Aorta (tissue), 5 donors: ENCODE measurements around the gene GALE. TPM values are rescaled to one million over a fixed set of nuclear protein-coding genes. Genes with fewer than 3 reads are reported as not detected.
"Not testable (repeated sequence)": the region's sequence is repeated elsewhere in the genome, so short reads cannot be mapped to it uniquely, and the experiment has no call there.

ENCODE experiments used
- ATAC-seq: fragments of 200-7000 bp; cut with Tn5 transposase; one replicate; pipeline ENCODE4 v1.9.1; 2022; ENCODE audit warnings: moderate library complexity; ENCODE audit not compliant: low FRiP score
- DNase-seq, 2 donors: peaks; one replicate each; pipeline ENCODE4 v3.0.0-alpha.2; 2020
- H3K27ac ChIP-seq, 2 donors: one replicate each; pipeline ENCODE4 v1.5.1; 2013; ENCODE audit warnings: low read length in 2 of 2, mild to moderate bottlenecking in 2 of 2, moderate library complexity in 2 of 2, control low read depth in 1 of 2, inconsistent platforms in 1 of 2, low read depth in 1 of 2
- H3K27me3 ChIP-seq, 2 donors: one replicate each; pipeline ENCODE4 v1.6.1; 2013; ENCODE audit warnings: control low read depth in 1 of 2, low read length in 1 of 2, mild to moderate bottlenecking in 1 of 2, moderate library complexity in 1 of 2; ENCODE audit not compliant: insufficient read depth in 2 of 2, control insufficient read depth in 1 of 2
- H3K36me3 ChIP-seq, 2 donors: one replicate each; pipeline ENCODE4 v1.6.1; 2013; ENCODE audit warnings: control low read depth in 1 of 2, low read length in 1 of 2, mild to moderate bottlenecking in 1 of 2; ENCODE audit not compliant: insufficient read depth in 2 of 2, control insufficient read depth in 1 of 2
- H3K4me1 ChIP-seq, 2 donors: one replicate each; pipeline ENCODE4 v1.6.1; 2013; ENCODE audit warnings: low read length in 2 of 2, control low read depth in 1 of 2, mild to moderate bottlenecking in 1 of 2, moderate library complexity in 1 of 2; ENCODE audit not compliant: insufficient read depth in 2 of 2, control insufficient read depth in 1 of 2
- H3K4me3 ChIP-seq, 2 donors: one replicate each; pipeline ENCODE4 v1.5.1; 2013; ENCODE audit warnings: low read length in 2 of 2, control low read depth in 1 of 2, mild to moderate bottlenecking in 1 of 2
- H3K9me3 ChIP-seq: one replicate; pipeline ENCODE4 v1.6.1; 2013; ENCODE audit warnings: mild to moderate bottlenecking, low read length; ENCODE audit not compliant: control insufficient read depth
- WGBS, 2 donors: extraction: QIAGEN DNeasy Blood & Tissue Kit; methylation state at CpG; one replicate each; pipeline ENCODE4 v1.1.7; 2013; 5-methylcytosine and 5-hydroxymethylcytosine counted together
- intact Hi-C, 2 donors: fragments of 100-400 bp; cut with DNase I; formaldehyde crosslinking; loops; one replicate each; pipeline versions ENCODE4 v1.14.2 to v1.15.0; 2022
- long read RNA-seq, 2 donors: library from polyadenylated mRNA; unstranded; transcript quantifications; one replicate each; pipeline ENCODE4 v2.0.0, GENCODE V29; 2020 to 2021
- polyA plus RNA-seq, 2 donors: library from polyadenylated mRNA; stranded (reverse); fragments of 200-250 nt; gene quantifications; one replicate each; pipeline ENCODE4 v1.2.3, GENCODE V29; 2013
- total RNA-seq, 2 donors: library from RNA; stranded (reverse); fragmentation: NEBNext Ultra II Directional; extraction: Animal tissue kit (Norgen Biotek cat#: 25700); gene quantifications; one replicate each; pipeline ENCODE4 v1.2.1, GENCODE V29; 2021
- donor health status: healthy with polysubstance abuse.
- donor health status: Bipolar disorder and iron deficiency.
- donor health status: DM: no; HTN: no; CAD: no.
- donor health status: DM: no; HTN: no; CAD: no.
- donor health status: DM: yes; HTN: yes; CAD: no.

The GALE gene
- total RNA-seq (10 to 100 TPM; 13.6 to 18.5 TPM), polyA plus RNA-seq (10 to 100 TPM in 1 of 2 donors, 1 to 10 TPM in 1; 9.9 to 23.2 TPM)
- long read RNA-seq, donor 1, transcript GALE-216 (12 exons, 1,566 nt) = major isoform, 70 of 128 reads
- long read RNA-seq, donor 1, transcript GALE-201 (12 exons, 1,488 nt) = minor isoform, 5 of 128 reads
- long read RNA-seq, donor 1, partial matches to known transcripts = 4 of 128 reads
- long read RNA-seq, donor 1, other reads (novel, unspliced or antisense) = 44 of 128 reads
- long read RNA-seq, donor 2, transcript GALE-216 (12 exons, 1,566 nt) = major isoform, 6 of 16 reads
- long read RNA-seq, donor 2, partial matches to known transcripts = 1 of 16 reads
- long read RNA-seq, donor 2, other reads (novel, unspliced or antisense) = 9 of 16 reads

- intact Hi-C loops = loop anchor here in 1 of 2 donors (5.0 kb wide), 1 partner anchor 67 kb away; the partner anchor contains the start of gene FUCA1
Observed at GRCh38 chr1:23800400-23801337, at the start of gene GALE. Gene GALE (minus strand): TSS chr1:23800754. CDS start chr1:23799007, 1,747 bp downstream.

GRCh38 chr1:23848673-23849616 is 48.4 kb upstream of the GALE start:
- intact Hi-C loops = no loop called here
- Histone ChIP-seq H3K27ac (peak overlapping the region in 1 of 2 donors; percentile 63), H3K27me3 (no peaks in the 10 kb centered on the region), H3K9me3 (no peaks in the 10 kb centered on the region), H3K4me3 (no peak overlapping the region), H3K4me1 (no peaks in the 10 kb centered on the region), H3K36me3 (peaks cover 2 to 5% of the 10 kb centered on the region in 2 donors)
- WGBS, 2 donors = 40 to 50% methylated on average over 12 of the region's 12 CpGs
- DNase-seq = no peak
- no peak for ATAC-seq

More at GRCh38 chr1:23800400-23801337, at the start of gene GALE:
- DNase-seq (peak; percentile 99), ATAC-seq (peak; percentile 97)
- H3K27me3 ChIP-seq = no peaks in the 10 kb centered on the region
- H3K4me1 ChIP-seq = peaks cover 0 to 4% of the 10 kb centered on the region in 2 donors
- peak within 1 kb of the TSS; percentile 65 to 66 for H3K4me3 ChIP-seq
- WGBS, 2 donors = 0 to 1% methylated on average over 70 to 82 of the region's 82 CpGs
- H3K36me3 ChIP-seq = no peaks in the 10 kb centered on the region
- peak within 1 kb of the TSS; percentile 55 to 64 for H3K27ac ChIP-seq
- no peaks in the 10 kb centered on the region for H3K9me3 ChIP-seq

- H3K4me1 ChIP-seq, H3K27me3 ChIP-seq, H3K4me3 ChIP-seq, DNase-seq, ATAC-seq, H3K9me3 ChIP-seq, H3K36me3 ChIP-seq, H3K27ac ChIP-seq, intact Hi-C loops: not testable (repeated sequence)
- 97 to 100% methylated on average over 2 of the region's 2 CpGs for WGBS, 2 donors
Observed at GRCh38 chr1:23847482-23848095, 47.0 kb upstream of the GALE start.

GRCh38 chr1:23845163-23845562 is 44.6 kb upstream of the GALE start:
- DNase-seq (no peak), ATAC-seq (no peak)
- H3K4me1 ChIP-seq = no peaks in the 10 kb centered on the region
- intact Hi-C loops = no loop called here
- peaks cover 2 to 5% of the 10 kb centered on the region in 2 donors for H3K36me3 ChIP-seq
- H3K27me3 ChIP-seq = no peaks in the 10 kb centered on the region
- no peak overlapping the region for H3K27ac ChIP-seq
- no peaks in the 10 kb centered on the region for H3K9me3 ChIP-seq
- no peak overlapping the region for H3K4me3 ChIP-seq
- 95 to 99% methylated on average over 2 of the region's 2 CpGs for WGBS, 2 donors

DNA sequence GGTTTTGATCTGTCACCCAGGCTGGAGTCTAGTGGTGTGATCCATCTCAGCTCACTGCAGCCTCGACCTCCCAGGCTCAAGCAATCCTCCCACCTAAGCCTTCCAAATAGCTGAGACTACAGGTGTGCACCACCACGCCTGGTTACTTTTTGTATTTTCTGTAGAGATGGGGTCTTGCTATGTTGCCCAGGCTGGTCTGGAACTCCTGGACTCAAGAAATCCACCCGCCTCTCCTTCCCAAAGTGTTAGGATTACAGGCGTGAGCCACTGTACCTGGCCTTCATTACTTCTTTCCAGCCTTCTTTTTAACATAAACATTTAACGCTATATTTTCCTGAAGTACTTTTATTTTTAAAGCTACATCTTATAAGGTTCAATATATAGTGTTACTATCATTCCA is 43.1 kb upstream of the GALE start:
- WGBS, 2 donors = 90% methylated on average over 5 of the region's 5 CpGs
- ATAC-seq = no peak
- intact Hi-C loops = no loop called here

GRCh38 chr1:23838401-23838866 is 37.9 kb upstream of the GALE start:
- Histone ChIP-seq H3K4me1 (no peaks in the 10 kb centered on the region), H3K27ac (no peak overlapping the region), H3K36me3 (no peaks in the 10 kb centered on the region), H3K9me3 (no peaks in the 10 kb centered on the region), H3K4me3 (no peak overlapping the region), H3K27me3 (no peaks in the 10 kb centered on the region)
- intact Hi-C loops = no loop called here
- DNase-seq (peak; percentile 79 to 91), ATAC-seq (peak; percentile 92)
- WGBS, 2 donors = 0 to 1% methylated on average over 20 to 21 of the region's 21 CpGs

More for the DNA sequence above, 43.1 kb upstream of the GALE start:
- Histone ChIP-seq H3K27me3 (no peaks in the 10 kb centered on the region), H3K4me1 (no peaks in the 10 kb centered on the region), H3K9me3 (no peaks in the 10 kb centered on the region), H3K36me3 (peaks cover 2 to 5% of the 10 kb centered on the region in 2 donors), H3K4me3 (no peak overlapping the region), H3K27ac (no peak overlapping the region)
- no peak for DNase-seq

- H3K9me3 ChIP-seq = no peaks in the 10 kb centered on the region
- 15 to 16% methylated on average over 13 of the region's 13 CpGs for WGBS, 2 donors
- H3K4me1 ChIP-seq = no peaks in the 10 kb centered on the region
- no peak overlapping the region for H3K4me3 ChIP-seq
- peak in 1 of 2 donors; percentile 46 for DNase-seq
- H3K36me3 ChIP-seq = no peaks in the 10 kb centered on the region
- H3K27me3 ChIP-seq = no peaks in the 10 kb centered on the region
- intact Hi-C loops = no loop called here
- H3K27ac ChIP-seq = no peak overlapping the region
- no peak for ATAC-seq
Observed at GRCh38 chr1:23837908-23838307, 37.4 kb upstream of the GALE start.
